GM23338 (cell line): ENCODE measurements around the gene DENND11. TPM values are rescaled to one million over a fixed set of nuclear protein-coding genes. Genes with fewer than 3 reads are reported as not detected.
"Not testable (repeated sequence)": the region's sequence is repeated elsewhere in the genome, so short reads cannot be mapped to it uniquely, and the experiment has no call there.

Experiments used
- ATAC-seq: fragments of 200-7000 bp; cut with Tn5 transposase; 3 replicates; pipeline ENCODE4 v1.9.1; 2020
- DNase-seq: peaks from one replicate; pipeline ENCODE4 v3.0.0-alpha.2; 2015; ENCODE audit warnings: low spot score
- H2AFZ ChIP-seq: fragments of 200-600 bp; sonication (generic); 2 replicates; pipeline ENCODE4 v1.8.0; 2016; ENCODE audit warnings: antibody characterized with exemption, mild to moderate bottlenecking, moderate library complexity
- H3F3A ChIP-seq: fragments of 200-600 bp; sonication (generic); replicated peaks from 2 replicates; pipeline ENCODE4 v1.8.0; 2017; ENCODE audit warnings: antibody characterized with exemption, mixed run types, low read depth
- H3K27ac ChIP-seq: fragments of 200-600 bp; sonication (generic); 2 replicates; pipeline ENCODE4 v1.6.1; 2016; ENCODE audit warnings: low read depth
- H3K27me3 ChIP-seq: fragments of 200-600 bp; sonication (generic); 2 replicates; pipeline ENCODE4 v1.8.0; 2016; ENCODE audit warnings: mild to moderate bottlenecking, mixed run types, moderate library complexity; ENCODE audit not compliant: insufficient read depth
- H3K36me3 ChIP-seq: fragments of 200-600 bp; sonication (generic); 2 replicates; pipeline ENCODE4 v1.8.0; 2016; ENCODE audit warnings: mild to moderate bottlenecking; ENCODE audit not compliant: insufficient read depth
- H3K4me1 ChIP-seq: fragments of 200-600 bp; sonication (generic); 2 replicates; pipeline ENCODE4 v1.8.0; 2016; ENCODE audit warnings: mild to moderate bottlenecking, moderate library complexity; ENCODE audit not compliant: insufficient read depth
- H3K4me2 ChIP-seq: fragments of 200-600 bp; sonication (generic); 2 replicates; pipeline ENCODE4 v1.7.1; 2017; ENCODE audit warnings: mixed run types
- H3K4me3 ChIP-seq: fragments of 200-600 bp; sonication (generic); 2 replicates; pipeline ENCODE4 v1.6.1; 2016; ENCODE audit warnings: mixed run types
- H3K79me2 ChIP-seq: fragments of 200-600 bp; sonication (generic); replicated peaks from 2 replicates; pipeline ENCODE4 v1.8.0; 2017; ENCODE audit warnings: mild to moderate bottlenecking; ENCODE audit not compliant: insufficient read depth
- H3K9me2 ChIP-seq: fragments of 200-600 bp; sonication (generic); 2 replicates; pipeline ENCODE4 v1.8.0; 2017; ENCODE audit not compliant: insufficient read depth
- H4K20me1 ChIP-seq: fragments of 200-600 bp; sonication (generic); replicated peaks from 2 replicates; pipeline ENCODE4 v1.8.0; 2017; ENCODE audit warnings: mild to moderate bottlenecking; ENCODE audit not compliant: insufficient read depth
- H3K27ac Mint-ChIP-seq: 2 replicates; pipeline ENCODE4 v1.8.0; 2020; ENCODE audit warnings: inconsistent platforms, mild to moderate bottlenecking, moderate library complexity, mixed read lengths
- H3K27me3 Mint-ChIP-seq: 3 replicates; pipeline ENCODE4 v1.8.0; 2022; ENCODE audit warnings: low read depth, mild to moderate bottlenecking, moderate library complexity, mixed read lengths, inconsistent platforms; ENCODE audit not compliant: insufficient read depth, poor library complexity
- H3K36me3 Mint-ChIP-seq: 3 replicates; pipeline ENCODE4 v1.8.0; 2021; ENCODE audit warnings: low read depth, mild to moderate bottlenecking, inconsistent platforms, moderate library complexity, mixed read lengths
- H3K4me1 Mint-ChIP-seq: 3 replicates; pipeline ENCODE4 v1.8.0; 2020; ENCODE audit warnings: mild to moderate bottlenecking, inconsistent platforms, mixed read lengths
- H3K4me3 Mint-ChIP-seq: 3 replicates; pipeline ENCODE4 v1.8.0; 2021; ENCODE audit warnings: moderate library complexity, mild to moderate bottlenecking, inconsistent platforms, mixed read lengths
- H3K9me3 Mint-ChIP-seq: 3 replicates; pipeline ENCODE4 v1.8.0; 2020; ENCODE audit warnings: moderate library complexity, mild to moderate bottlenecking, inconsistent platforms, mixed read lengths
- CTCF ChIP-seq, 2 experiments: fragments of 200-600 bp in 1 of 2; sonication (generic) in 1 of 2; conservative IDR thresholded peaks; 2 replicates each; pipeline versions ENCODE4 v1.5.1 to v1.6.1; 2016 to 2017; ENCODE audit warnings: antibody characterized with exemption in 2 of 2, low read depth in 2 of 2, mild to moderate bottlenecking in 2 of 2, moderate library complexity in 1 of 2
- NANOG ChIP-seq: IDR thresholded peaks from 2 replicates; pipeline ENCODE4 v1.6.1; 2016; ENCODE audit warnings: antibody characterized with exemption, borderline replicate concordance
- POLR2AphosphoS5 ChIP-seq: IDR thresholded peaks from 2 replicates; pipeline ENCODE4 v1.6.1; 2016; ENCODE audit warnings: antibody characterized with exemption, low read depth
- ZNF114 ChIP-seq: fragments of 250-450 bp; sonication (Bioruptor Pico); IDR thresholded peaks from 2 replicates; pipeline ENCODE4 v1.5.0; 2020; ENCODE audit warnings: mild to moderate bottlenecking, moderate library complexity
- polyA plus RNA-seq: library from polyadenylated mRNA; unstranded; fragments of >200 nt; fragmentation: Nextera tagmentation; extraction: Ambion mirVana; gene quantifications from 2 replicates; pipeline ENCODE4 v1.2.1, GENCODE V29; 2016
- total RNA-seq: library from RNA; depleted of rRNA; stranded (reverse); fragments of >200 nt; shearing (Covaris generic); gene quantifications from 2 replicates; pipeline ENCODE4 v1.2.3, GENCODE V29; 2014
- TF ChIP-seq, protein P1 (sequence below): IDR thresholded peaks from one replicate; pipeline ENCODE4 v1.6.1; 2018; ENCODE audit warnings: antibody characterized with exemption; ENCODE audit not compliant: unreplicated experiment

Gene DENND11
- total and polyA plus RNA-seq, 2 experiments from 2014 or later, result 5.1 to 29.5 TPM

- TF ChIP-seq, protein P1, sequence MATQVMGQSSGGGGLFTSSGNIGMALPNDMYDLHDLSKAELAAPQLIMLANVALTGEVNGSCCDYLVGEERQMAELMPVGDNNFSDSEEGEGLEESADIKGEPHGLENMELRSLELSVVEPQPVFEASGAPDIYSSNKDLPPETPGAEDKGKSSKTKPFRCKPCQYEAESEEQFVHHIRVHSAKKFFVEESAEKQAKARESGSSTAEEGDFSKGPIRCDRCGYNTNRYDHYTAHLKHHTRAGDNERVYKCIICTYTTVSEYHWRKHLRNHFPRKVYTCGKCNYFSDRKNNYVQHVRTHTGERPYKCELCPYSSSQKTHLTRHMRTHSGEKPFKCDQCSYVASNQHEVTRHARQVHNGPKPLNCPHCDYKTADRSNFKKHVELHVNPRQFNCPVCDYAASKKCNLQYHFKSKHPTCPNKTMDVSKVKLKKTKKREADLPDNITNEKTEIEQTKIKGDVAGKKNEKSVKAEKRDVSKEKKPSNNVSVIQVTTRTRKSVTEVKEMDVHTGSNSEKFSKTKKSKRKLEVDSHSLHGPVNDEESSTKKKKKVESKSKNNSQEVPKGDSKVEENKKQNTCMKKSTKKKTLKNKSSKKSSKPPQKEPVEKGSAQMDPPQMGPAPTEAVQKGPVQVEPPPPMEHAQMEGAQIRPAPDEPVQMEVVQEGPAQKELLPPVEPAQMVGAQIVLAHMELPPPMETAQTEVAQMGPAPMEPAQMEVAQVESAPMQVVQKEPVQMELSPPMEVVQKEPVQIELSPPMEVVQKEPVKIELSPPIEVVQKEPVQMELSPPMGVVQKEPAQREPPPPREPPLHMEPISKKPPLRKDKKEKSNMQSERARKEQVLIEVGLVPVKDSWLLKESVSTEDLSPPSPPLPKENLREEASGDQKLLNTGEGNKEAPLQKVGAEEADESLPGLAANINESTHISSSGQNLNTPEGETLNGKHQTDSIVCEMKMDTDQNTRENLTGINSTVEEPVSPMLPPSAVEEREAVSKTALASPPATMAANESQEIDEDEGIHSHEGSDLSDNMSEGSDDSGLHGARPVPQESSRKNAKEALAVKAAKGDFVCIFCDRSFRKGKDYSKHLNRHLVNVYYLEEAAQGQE, result no peak
- no peak for TF ChIP-seq CTCF (conservative IDR thresholded peaks at IDR 0.05; ENCODE audit: low read depth in 2 of 2)
Measured at GRCh38 chr7:141691540-141691939, 10.4 kb downstream of the DENND11 start (continued).

GRCh38 chr7:141689072-141689825, 12.7 kb downstream of the DENND11 start:
- peaks cover 57% of the 10 kb centered on the region for H3K79me2 ChIP-seq
- H3K4me2 ChIP-seq, H3K27ac ChIP-seq, H3K4me3 ChIP-seq, H3K4me3 Mint-ChIP-seq, ATAC-seq, H3K36me3 ChIP-seq, H4K20me1 ChIP-seq, H3K9me2 ChIP-seq, H3K36me3 Mint-ChIP-seq, H3K9me3 Mint-ChIP-seq, DNase-seq, H3F3A ChIP-seq, H2AFZ ChIP-seq, H3K27me3 ChIP-seq, H3K27me3 Mint-ChIP-seq, H3K27ac Mint-ChIP-seq: not testable (repeated sequence)
- H3K4me1 Mint-ChIP-seq, result peaks cover 36% of the 10 kb centered on the region
- peaks cover 19% of the 10 kb centered on the region for H3K4me1 ChIP-seq

- TF ChIP-seq ZNF114 (no peak), CTCF (conservative IDR thresholded peaks at IDR 0.05; ENCODE audit: low read depth in 2 of 2) (no peak), NANOG (no peak), POLR2AphosphoS5 (no peak)
- TF ChIP-seq, protein P1, result no peak
- H3K27me3 ChIP-seq, result no peaks in the 10 kb centered on the region
- H3K36me3 Mint-ChIP-seq, result peaks cover 5% of the 10 kb centered on the region; the same call in 2 of the 3 replicates
- H3K9me2 ChIP-seq, result no peaks in the 10 kb centered on the region
- peaks cover 34% of the 10 kb centered on the region for H3K4me1 Mint-ChIP-seq
- H3K27ac Mint-ChIP-seq, result no peak overlapping the region
- peaks cover 9% of the 10 kb centered on the region; the same call in 1 of the 2 replicates for H4K20me1 ChIP-seq
- no peak overlapping the region for H3K27ac ChIP-seq
- no peak for DNase-seq
- no peak overlapping the region for H3K4me2 ChIP-seq
- no peak; the same call in 2 of the 3 replicates for ATAC-seq
- no peak overlapping the region for H3K4me3 ChIP-seq
- H3F3A ChIP-seq, result no peaks in the 10 kb centered on the region
- H3K4me3 Mint-ChIP-seq, result no peak overlapping the region
- H3K4me1 ChIP-seq, result peaks cover 17% of the 10 kb centered on the region
- no peaks in the 10 kb centered on the region for H3K27me3 Mint-ChIP-seq
- H3K36me3 ChIP-seq, result no peaks in the 10 kb centered on the region
- no peaks in the 10 kb centered on the region for H3K9me3 Mint-ChIP-seq
- no peak overlapping the region for H2AFZ ChIP-seq
- H3K79me2 ChIP-seq, result peaks cover 47% of the 10 kb centered on the region
Measured at GRCh38 chr7:141688043-141688442, 13.9 kb downstream of the DENND11 start.
